Body of pancreas (tissue), 4 donors: Measurements from ENCODE around the gene RIPOR2. TPM values are rescaled to one million over a fixed set of nuclear protein-coding genes. Genes with fewer than 3 reads are reported as not detected.

Source experiments
- ATAC-seq: fragments of 150-250 bp; one replicate; pipeline ENCODE4 v1.9.1; 2016
- DNase-seq, 4 donors: peaks; one replicate each; pipeline ENCODE4 v3.0.0-alpha.2; 2019
- H3K27ac ChIP-seq, 4 donors: fragments of 200-600 bp; sonication (generic); 1 replicate in 3 of 4; 2 replicates in 1 of 4; pipeline versions ENCODE4 v1.5.1 to v1.6.1; 2016 to 2019; ENCODE audit warnings: mild to moderate bottlenecking in 1 of 4, mixed read lengths in 1 of 4, moderate library complexity in 1 of 4
- H3K27me3 ChIP-seq, 2 donors: fragments of 200-600 bp; sonication (generic); one replicate each; pipeline ENCODE4 v1.6.0; 2016; ENCODE audit warnings: mild to moderate bottlenecking in 1 of 2
- H3K36me3 ChIP-seq, 2 donors: fragments of 200-600 bp; sonication (generic); replicated peaks in 1 of 2; 2 replicates each; pipeline ENCODE4 v1.5.1; 2016; ENCODE audit warnings: low read depth in 2 of 2; ENCODE audit not compliant: insufficient read depth in 1 of 2
- H3K4me1 ChIP-seq: fragments of 200-600 bp; sonication (generic); one replicate; pipeline ENCODE4 v1.6.0; 2016
- H3K4me3 ChIP-seq, 2 donors: fragments of 200-600 bp; sonication (generic); 1 replicate in 1 of 2; 2 replicates in 1 of 2; pipeline ENCODE4 v1.5.1; 2016 to 2019
- H3K9me3 ChIP-seq, 3 donors: fragments of 200-600 bp; sonication (generic); 1 replicate in 2 of 3; 2 replicates in 1 of 3; pipeline ENCODE4 v1.5.1; 2016
- CTCF ChIP-seq, 7 experiments: fragments of 450-650 bp in 4 of 7; fragments of 200-600 bp in 3 of 7; sonication (generic) in 3 of 7; IDR thresholded peaks; one replicate each; pipeline ENCODE4 v1.5.1; 2016 to 2019; ENCODE audit warnings: antibody characterized with exemption in 7 of 7
- POLR2A ChIP-seq, 3 donors: fragments of 450-650 bp; IDR thresholded peaks; one replicate each; pipeline ENCODE4 v1.6.1; 2016; ENCODE audit warnings: antibody characterized with exemption in 3 of 3, mild to moderate bottlenecking in 2 of 3
- WGBS, 2 donors: methylation state at CpG; one replicate each; pipeline ENCODE4 v1.1.5; 2017; 5-methylcytosine and 5-hydroxymethylcytosine counted together
- intact Hi-C: fragments of 100-400 bp; cut with DNase I; formaldehyde crosslinking; loops from one replicate; pipeline ENCODE4 v1.15.1; 2023
- total RNA-seq, 2 donors: library from RNA; depleted of rRNA; stranded (reverse); fragments of >200 nt; gene quantifications; one replicate each; pipeline ENCODE4 v1.1.0, GENCODE V29; 2016

RIPOR2 gene
- total RNA-seq, 2 donors from 2014 or later, result 1.3 to 1.6 TPM

- H3K27me3 ChIP-seq, result no peaks in the 10 kb centered on the region
- TF ChIP-seq POLR2A (IDR thresholded peaks at IDR 0.05), result no peak
- no peak for TF ChIP-seq CTCF (IDR thresholded peaks at IDR 0.05)
- no peak for DNase-seq
- no peak overlapping the region for H3K27ac ChIP-seq
- WGBS, 2 donors, result 83 to 94% methylated on average over 2 of the region's 2 CpGs
- no peaks in the 10 kb centered on the region for H3K9me3 ChIP-seq
- no peaks in the 10 kb centered on the region for H3K4me1 ChIP-seq
- no peak overlapping the region for H3K4me3 ChIP-seq
- no peak for ATAC-seq
- no peaks in the 10 kb centered on the region for H3K36me3 ChIP-seq
- intact Hi-C loops, result no loop called here
Measured at GRCh38 chr6:24971067-24971466, 35.3 kb upstream of the RIPOR2 start.

DNA sequence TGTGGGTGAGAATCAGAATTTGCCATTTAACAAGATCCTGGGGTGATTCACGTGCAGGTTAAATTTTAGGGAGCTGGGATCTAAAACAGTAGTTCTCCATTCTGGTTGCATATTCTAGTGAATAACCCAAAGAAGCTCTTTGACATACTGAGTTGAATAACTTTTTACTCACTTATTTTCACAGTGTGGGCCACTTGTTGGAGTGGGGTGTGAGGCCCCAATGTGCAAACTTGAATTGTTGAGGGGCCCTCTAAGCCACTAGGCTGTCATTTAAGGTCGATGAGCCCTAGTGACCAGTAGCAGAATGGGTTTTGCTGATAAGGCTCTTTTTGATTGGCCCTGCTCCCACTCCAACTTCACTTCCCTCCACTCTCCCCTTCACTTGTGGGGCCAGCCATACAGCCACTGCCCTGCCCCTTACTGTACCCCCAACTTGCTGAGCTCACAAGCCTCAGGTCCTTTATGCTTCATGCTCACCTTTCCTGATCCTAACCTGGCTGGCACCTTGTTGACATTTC is 33.6 kb upstream of the RIPOR2 start:
- DNase-seq (no peak), ATAC-seq (no peak)
- no peaks in the 10 kb centered on the region for H3K9me3 ChIP-seq
- intact Hi-C loops, result no loop called here
- no peak overlapping the region for H3K27ac ChIP-seq
- WGBS, 2 donors, result 56 to 66% methylated on average over 2 of the region's 2 CpGs
- H3K36me3 ChIP-seq, result no peaks in the 10 kb centered on the region
- H3K27me3 ChIP-seq, result no peaks in the 10 kb centered on the region
- H3K4me3 ChIP-seq, result no peak overlapping the region
- TF ChIP-seq POLR2A (IDR thresholded peaks at IDR 0.05), result no peak
- TF ChIP-seq CTCF (IDR thresholded peaks at IDR 0.05), result no peak
- no peaks in the 10 kb centered on the region for H3K4me1 ChIP-seq

DNA sequence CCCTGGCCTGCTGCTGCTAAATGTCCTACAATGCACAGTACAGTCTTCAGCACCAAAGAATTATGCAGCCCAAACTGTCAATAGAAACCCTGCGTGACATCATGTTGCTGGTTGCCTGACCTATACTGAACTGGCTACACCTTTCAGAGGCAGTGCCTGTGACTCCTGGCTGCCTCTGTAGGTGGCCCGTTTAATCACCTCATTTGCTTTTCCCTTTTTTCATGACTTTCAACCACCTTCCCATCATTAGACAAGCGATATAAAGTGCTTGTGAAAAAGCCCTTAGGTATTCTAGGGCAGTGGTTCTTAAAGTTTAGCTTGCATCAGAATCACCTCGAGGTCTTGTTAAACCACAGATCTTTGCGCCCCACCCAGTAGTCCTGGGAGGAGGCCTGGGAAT is 33.0 kb upstream of the RIPOR2 start:
- TF ChIP-seq CTCF (IDR thresholded peaks at IDR 0.05) (no peak), POLR2A (IDR thresholded peaks at IDR 0.05) (no peak)
- 92% methylated on average over 5 of the region's 5 CpGs for WGBS, 2 donors
- H3K4me3 ChIP-seq, result no peak overlapping the region
- no peaks in the 10 kb centered on the region for H3K9me3 ChIP-seq
- DNase-seq, result no peak
- intact Hi-C loops, result no loop called here
- no peak overlapping the region for H3K27ac ChIP-seq
- no peaks in the 10 kb centered on the region for H3K27me3 ChIP-seq
- no peak for ATAC-seq
- H3K4me1 ChIP-seq, result no peaks in the 10 kb centered on the region
- no peaks in the 10 kb centered on the region for H3K36me3 ChIP-seq

DNA sequence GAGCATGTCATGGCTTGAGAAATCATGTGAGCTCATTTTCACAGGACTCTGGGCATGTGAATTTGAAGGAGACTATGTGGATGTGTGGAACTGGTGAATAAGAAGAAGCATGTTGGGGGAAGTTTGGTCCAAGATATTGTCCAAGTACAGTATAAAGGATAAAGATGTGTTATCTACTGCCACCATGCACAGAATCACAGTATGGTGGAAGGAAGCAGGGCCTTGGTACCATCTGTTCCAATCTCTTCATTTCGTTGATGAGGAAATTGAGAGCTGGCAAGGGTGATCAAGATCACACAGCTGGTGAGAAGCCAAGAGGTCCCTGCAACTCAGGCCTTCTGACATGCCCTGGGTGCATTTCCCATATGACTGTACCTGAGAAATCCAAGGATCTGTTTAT is 31.5 kb upstream of the RIPOR2 start:
- Histone ChIP-seq H3K4me3 (no peak overlapping the region), H3K36me3 (no peaks in the 10 kb centered on the region), H3K9me3 (no peaks in the 10 kb centered on the region), H3K27ac (no peak overlapping the region), H3K4me1 (no peaks in the 10 kb centered on the region), H3K27me3 (no peaks in the 10 kb centered on the region)
- no peak for DNase-seq
- ATAC-seq, result no peak
- TF ChIP-seq POLR2A (IDR thresholded peaks at IDR 0.05) (no peak), CTCF (IDR thresholded peaks at IDR 0.05) (no peak)
- intact Hi-C loops, result no loop called here
- WGBS, 2 donors, result 21 to 23% methylated on average over 1 of the region's 1 CpG

DNA sequence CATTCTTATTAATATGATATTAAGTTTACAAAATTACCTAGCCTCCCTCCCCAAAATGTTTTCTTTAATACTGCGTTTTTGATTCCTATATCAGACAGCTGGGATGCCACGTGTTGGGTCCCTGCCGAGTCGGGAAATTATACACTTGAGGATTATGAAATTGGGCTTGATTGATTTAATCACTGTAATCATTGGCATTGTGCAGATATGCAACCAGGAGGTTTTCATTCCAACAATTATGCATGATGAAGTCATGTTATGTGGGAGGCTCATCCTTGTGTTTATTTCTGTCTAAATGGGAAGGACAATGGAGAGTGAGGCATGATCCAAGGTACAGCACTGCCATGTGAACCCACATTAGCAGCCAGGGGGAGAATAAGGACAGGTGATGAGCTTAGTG is 30.6 kb upstream of the RIPOR2 start:
- H3K4me1 ChIP-seq, result no peaks in the 10 kb centered on the region
- H3K9me3 ChIP-seq, result no peaks in the 10 kb centered on the region
- H3K4me3 ChIP-seq, result no peak overlapping the region
- no peak for DNase-seq
- H3K36me3 ChIP-seq, result no peaks in the 10 kb centered on the region
- TF ChIP-seq CTCF (IDR thresholded peaks at IDR 0.05) (no peak), POLR2A (IDR thresholded peaks at IDR 0.05) (no peak)
- WGBS, 2 donors, result 85 to 87% methylated on average over 4 of the region's 4 CpGs
- no peak overlapping the region for H3K27ac ChIP-seq
- intact Hi-C loops, result no loop called here
- no peaks in the 10 kb centered on the region for H3K27me3 ChIP-seq
- ATAC-seq, result no peak
